Dedifferentiated amniotic fluid mesenchymal stem cell (primary cell): Measurements from ENCODE around the gene KIAA2012.

Experiments
- DNase-seq: peaks from one replicate; pipeline ENCODE4 v3.0.0-alpha.2; 2016; ENCODE audit errors: extremely low spot score

The KIAA2012 gene

GRCh38 chr2:202149936-202150335, 76.9 kb downstream of the KIAA2012 start:
- DNase-seq: no peak

GRCh38 chr2:202152104-202152715, 79.2 kb downstream of the KIAA2012 start:
- DNase-seq: no peak

- no peak for DNase-seq
These were observed 81.6 kb downstream of the KIAA2012 start for GRCh38 chr2:202154613-202155012.

GRCh38 chr2:202157211-202157990, 84.3 kb downstream of the KIAA2012 start:
- no peak for DNase-seq

GRCh38 chr2:202158796-202159195, 85.7 kb downstream of the KIAA2012 start:
- DNase-seq: no peak

- no peak for DNase-seq
These were observed 88.2 kb downstream of the KIAA2012 start for GRCh38 chr2:202161151-202161835.

- DNase-seq: no peak
These were observed 91.4 kb downstream of the KIAA2012 start for GRCh38 chr2:202164411-202164810.

- DNase-seq: no peak
These were observed 92.2 kb downstream of the KIAA2012 start for GRCh38 chr2:202165208-202165607.

- DNase-seq: no peak
These were observed 92.9 kb downstream of the KIAA2012 start for GRCh38 chr2:202165945-202166344.

GRCh38 chr2:202169131-202169530, 96.1 kb downstream of the KIAA2012 start:
- DNase-seq: no peak

GRCh38 chr2:202169832-202170424, 96.9 kb downstream of the KIAA2012 start:
- DNase-seq: no peak

GRCh38 chr2:202171241-202171825, 98.3 kb downstream of the KIAA2012 start:
- DNase-seq: no peak

GRCh38 chr2:202172439-202173211, 99.6 kb downstream of the KIAA2012 start:
- no peak for DNase-seq

GRCh38 chr2:202178346-202178958, 105.4 kb downstream of the KIAA2012 start:
- peak; percentile 85 for DNase-seq

GRCh38 chr2:202184557-202184956, 111.5 kb downstream of the KIAA2012 start:
- DNase-seq: no peak

- DNase-seq: no peak
These were observed 112.1 kb downstream of the KIAA2012 start for GRCh38 chr2:202185156-202185555.

GRCh38 chr2:202186641-202187202, 113.7 kb downstream of the KIAA2012 start:
- no peak for DNase-seq

GRCh38 chr2:202187570-202187969, 114.5 kb downstream of the KIAA2012 start:
- DNase-seq: no peak

GRCh38 chr2:202193305-202193704, 120.2 kb downstream of the KIAA2012 start:
- no peak for DNase-seq

GRCh38 chr2:202193881-202194353, 120.9 kb downstream of the KIAA2012 start:
- no peak for DNase-seq
